Testis (tissue), 2 donors: ENCODE results near the gene IL1RAP.

Experiments
- CTCF ChIP-seq, 3 experiments: fragments of 450-650 bp in 2 of 3; fragments of 200-600 bp in 1 of 3; sonication (generic) in 1 of 3; IDR thresholded peaks; one replicate each; pipeline ENCODE4 v1.5.1; 2016 to 2019; ENCODE audit warnings: antibody characterized with exemption in 3 of 3, mild to moderate bottlenecking in 2 of 3, moderate library complexity in 1 of 3
- POLR2A ChIP-seq: fragments of 450-650 bp; IDR thresholded peaks from one replicate; pipeline ENCODE4 v1.6.1; 2017; ENCODE audit warnings: antibody characterized with exemption, mild to moderate bottlenecking, moderate library complexity

- no peak for TF ChIP-seq CTCF (IDR thresholded peaks at IDR 0.05)
- no peak for TF ChIP-seq POLR2A
Measured at GRCh38 chr3:190554197-190554596, 40.3 kb downstream of the IL1RAP start.
